ENCODE measurements around the gene DGLUCY.

GRCh38 chr14:91088585-91089235, 25.2 kb upstream of the DGLUCY start:
- TF ChIP-seq CTCF (IDR thresholded peaks at IDR 0.05; ENCODE audit: insufficient read depth, low read depth, low read length) (no peak), EZH2 (IDR thresholded peaks at IDR 0.05; ENCODE audit: insufficient read depth, low read length) (no peak)
